ENCODE measurements around the gene PITPNC1.

The PITPNC1 gene

DNA sequence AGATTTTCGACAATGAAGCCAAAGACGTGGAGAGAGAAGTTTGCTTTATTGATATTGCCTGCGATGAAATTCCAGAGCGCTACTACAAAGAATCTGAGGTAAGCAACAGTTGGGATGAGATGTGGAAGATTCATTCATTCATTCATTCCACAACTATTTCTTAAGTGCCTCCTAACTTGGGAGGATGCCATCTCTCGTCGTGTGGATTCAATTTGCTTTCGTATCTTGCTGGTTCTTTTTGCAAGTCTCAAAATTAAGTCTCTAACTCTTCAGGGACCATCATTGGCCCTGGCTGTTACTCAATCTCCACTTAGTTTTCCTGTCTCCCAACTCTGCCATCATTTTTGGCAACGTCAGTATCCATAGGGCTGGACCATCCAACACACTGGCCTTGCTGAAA lies 255.1 kb downstream of the PITPNC1 start:
- TF ChIP-seq, protein P1, sequence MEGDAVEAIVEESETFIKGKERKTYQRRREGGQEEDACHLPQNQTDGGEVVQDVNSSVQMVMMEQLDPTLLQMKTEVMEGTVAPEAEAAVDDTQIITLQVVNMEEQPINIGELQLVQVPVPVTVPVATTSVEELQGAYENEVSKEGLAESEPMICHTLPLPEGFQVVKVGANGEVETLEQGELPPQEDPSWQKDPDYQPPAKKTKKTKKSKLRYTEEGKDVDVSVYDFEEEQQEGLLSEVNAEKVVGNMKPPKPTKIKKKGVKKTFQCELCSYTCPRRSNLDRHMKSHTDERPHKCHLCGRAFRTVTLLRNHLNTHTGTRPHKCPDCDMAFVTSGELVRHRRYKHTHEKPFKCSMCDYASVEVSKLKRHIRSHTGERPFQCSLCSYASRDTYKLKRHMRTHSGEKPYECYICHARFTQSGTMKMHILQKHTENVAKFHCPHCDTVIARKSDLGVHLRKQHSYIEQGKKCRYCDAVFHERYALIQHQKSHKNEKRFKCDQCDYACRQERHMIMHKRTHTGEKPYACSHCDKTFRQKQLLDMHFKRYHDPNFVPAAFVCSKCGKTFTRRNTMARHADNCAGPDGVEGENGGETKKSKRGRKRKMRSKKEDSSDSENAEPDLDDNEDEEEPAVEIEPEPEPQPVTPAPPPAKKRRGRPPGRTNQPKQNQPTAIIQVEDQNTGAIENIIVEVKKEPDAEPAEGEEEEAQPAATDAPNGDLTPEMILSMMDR (IDR thresholded peaks at IDR 0.05; ENCODE audit: extremely low read depth, insufficient read depth, missing control alignments), result no peak
- in situ Hi-C loops (cut with MboI; ENCODE audit: low pct_unique_long_range_greater_than_20kb, low sequenced_read_pairs, unreplicated experiment), result no loop called here
- DNase-seq (ENCODE audit: low spot score), result no peak

DNA sequence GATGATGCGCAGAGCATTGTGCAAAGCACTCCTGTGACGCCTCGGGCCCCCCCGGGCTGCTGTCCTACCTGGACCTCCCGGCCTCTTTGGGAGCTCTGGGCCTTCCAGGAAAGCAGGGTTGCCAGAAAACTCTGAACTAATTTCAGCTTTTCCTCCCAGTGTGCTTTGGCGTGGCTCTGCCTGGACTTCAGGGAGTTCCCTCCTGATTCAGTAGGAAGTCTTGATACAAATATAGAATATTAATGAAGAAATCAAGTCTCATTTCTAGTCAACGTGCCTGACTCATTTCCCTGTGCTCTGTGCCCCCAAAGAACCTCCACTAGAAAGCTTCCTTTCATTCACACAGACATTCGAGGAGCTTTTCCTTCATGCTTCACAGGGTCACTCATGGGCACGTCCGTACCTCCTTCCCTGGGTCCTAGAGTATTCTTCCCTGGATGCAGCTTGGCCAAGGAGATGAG lies 256.7 kb downstream of the PITPNC1 start:
- TF ChIP-seq, protein P1 (IDR thresholded peaks at IDR 0.05; ENCODE audit: extremely low read depth, insufficient read depth, missing control alignments), result no peak
- in situ Hi-C loops (cut with MboI; ENCODE audit: low pct_unique_long_range_greater_than_20kb, low sequenced_read_pairs, unreplicated experiment), result no loop called here
- no peak for DNase-seq (ENCODE audit: low spot score)

DNA sequence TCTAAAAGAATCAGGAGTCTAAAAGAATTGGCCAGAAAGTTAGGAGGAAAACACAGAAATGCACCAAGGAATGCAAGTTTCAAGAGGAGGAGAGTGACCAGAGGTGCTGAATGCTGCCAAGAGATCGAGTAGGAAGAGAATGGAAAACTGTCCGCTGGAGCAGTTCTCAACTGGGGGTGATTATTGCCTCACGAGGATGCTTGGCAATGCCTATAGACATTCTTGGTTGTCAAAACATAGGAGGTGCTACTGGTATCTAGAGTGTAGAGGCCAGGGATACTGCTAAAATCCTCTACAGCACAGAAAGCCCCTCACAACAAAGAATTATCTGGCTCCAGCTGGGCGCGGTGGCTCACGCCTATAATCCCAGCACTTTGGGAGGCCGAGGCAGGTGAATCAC lies 258.6 kb downstream of the PITPNC1 start:
- TF ChIP-seq, protein P1 (IDR thresholded peaks at IDR 0.05; ENCODE audit: extremely low read depth, insufficient read depth, missing control alignments), result no peak
- in situ Hi-C loops (cut with MboI; ENCODE audit: low pct_unique_long_range_greater_than_20kb, low sequenced_read_pairs, unreplicated experiment), result no loop called here
- no peak for DNase-seq (ENCODE audit: low spot score)

DNA sequence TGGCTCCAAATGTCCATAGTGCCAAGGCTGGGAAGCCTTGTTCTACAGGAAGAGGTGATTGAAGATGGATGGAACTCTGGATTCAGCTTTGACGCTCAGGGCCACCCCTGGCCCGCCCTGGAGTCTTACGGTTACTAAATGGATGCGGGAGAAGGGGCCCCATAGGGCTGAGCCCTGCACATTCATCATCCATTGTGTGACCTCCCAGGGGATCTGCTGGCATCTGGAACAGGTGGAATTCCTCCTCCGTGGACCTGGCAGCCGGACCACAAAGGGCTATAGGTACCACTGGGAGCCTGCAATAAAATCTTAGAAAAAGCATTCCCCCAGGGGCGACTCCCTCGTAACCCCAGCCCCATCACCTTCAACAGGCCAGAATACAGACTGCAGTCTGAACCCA lies 259.2 kb downstream of the PITPNC1 start:
- DNase-seq (ENCODE audit: low spot score), result no peak
- in situ Hi-C loops (cut with MboI; ENCODE audit: low pct_unique_long_range_greater_than_20kb, low sequenced_read_pairs, unreplicated experiment), result no loop called here
- TF ChIP-seq, protein P1 (IDR thresholded peaks at IDR 0.05; ENCODE audit: extremely low read depth, insufficient read depth, missing control alignments), result no peak

DNA sequence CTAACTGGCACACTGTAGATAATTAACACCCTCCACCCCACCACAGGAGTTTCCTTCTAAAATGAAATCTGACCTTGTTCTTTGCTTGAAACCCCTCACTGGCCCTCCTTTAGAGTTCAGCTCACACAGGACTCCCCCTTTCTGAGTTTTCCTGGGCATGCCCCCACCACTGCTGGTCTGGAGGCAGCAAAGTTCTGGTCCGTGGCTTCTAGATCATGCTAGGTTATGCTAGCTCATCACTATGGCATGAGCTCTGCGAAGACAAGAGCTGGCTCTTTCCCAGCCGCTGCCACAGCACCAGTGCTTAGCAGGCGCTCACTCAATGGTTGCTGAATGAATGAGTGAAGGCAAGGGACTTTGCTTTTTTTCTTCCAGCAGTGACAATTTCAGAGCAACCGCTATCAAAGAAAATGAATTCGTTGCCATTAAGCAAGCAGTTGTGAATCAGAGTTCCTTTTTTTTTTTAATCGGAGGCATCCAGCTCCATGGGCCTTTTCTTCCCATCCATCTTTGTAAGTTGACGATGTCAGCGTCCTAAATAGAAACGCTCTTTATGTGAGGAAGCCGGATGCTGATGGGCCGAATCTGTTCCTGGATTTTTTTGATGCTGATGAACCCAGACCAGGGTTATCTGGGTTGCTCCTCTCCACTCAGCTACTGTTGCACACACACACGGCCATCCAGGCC lies 259.9 kb downstream of the PITPNC1 start:
- DNase-seq (ENCODE audit: low spot score), result no peak
- in situ Hi-C loops (cut with MboI; ENCODE audit: low pct_unique_long_range_greater_than_20kb, low sequenced_read_pairs, unreplicated experiment), result no loop called here
- TF ChIP-seq, protein P1 (IDR thresholded peaks at IDR 0.05; ENCODE audit: extremely low read depth, insufficient read depth, missing control alignments), result no peak

DNA sequence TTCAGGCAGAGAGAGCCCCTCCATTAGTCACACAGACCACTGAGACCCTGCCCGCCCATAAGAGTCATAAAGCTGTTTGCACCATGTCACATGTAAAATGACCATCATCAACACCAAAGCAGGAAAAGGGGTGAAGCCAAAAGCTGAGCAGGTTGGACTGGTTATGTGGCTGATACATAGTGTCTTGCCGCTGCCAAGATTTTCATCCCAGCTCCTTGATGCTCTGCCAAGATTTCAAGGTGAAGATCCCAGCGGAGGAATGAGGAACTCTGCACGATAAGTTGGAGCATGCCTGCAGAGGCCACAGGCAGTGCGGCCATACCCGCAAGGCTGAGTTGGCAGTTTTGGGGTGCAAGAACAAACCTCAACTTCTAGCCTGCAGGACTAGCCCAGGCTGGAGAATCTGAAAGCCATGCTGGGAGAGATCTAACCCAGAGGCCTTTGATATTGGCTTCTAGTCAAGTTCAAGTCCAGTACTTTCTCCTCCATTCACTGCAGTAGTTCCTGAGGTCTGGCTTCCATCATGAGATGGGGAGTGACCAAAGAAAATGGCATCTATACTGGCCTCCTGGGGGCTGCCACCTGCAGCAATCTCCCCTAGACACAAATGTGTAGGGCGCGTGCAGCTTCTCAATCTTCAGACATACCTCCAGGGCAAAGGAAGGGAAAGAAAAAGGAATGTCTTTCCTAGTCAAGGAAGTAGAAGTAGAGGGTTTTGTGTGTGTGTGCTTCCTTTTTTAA lies 261.0 kb downstream of the PITPNC1 start:
- TF ChIP-seq, protein P1 (IDR thresholded peaks at IDR 0.05; ENCODE audit: extremely low read depth, insufficient read depth, missing control alignments), result no peak
- no peak for DNase-seq (ENCODE audit: low spot score)
- in situ Hi-C loops (cut with MboI; ENCODE audit: low pct_unique_long_range_greater_than_20kb, low sequenced_read_pairs, unreplicated experiment), result no loop called here
